Parathyroid adenoma (tissue), 2 donors: ENCODE results near the gene YLPM1.

Experiments
- H2AFZ ChIP-seq: fragments of 300-600 bp; sonication (generic); one replicate; pipeline ENCODE4 v1.7.0; 2017; ENCODE audit warnings: antibody characterized with exemption, mild to moderate bottlenecking
- H3K27ac ChIP-seq: fragments of 300-600 bp; sonication (generic); one replicate; pipeline ENCODE4 v1.7.0; 2017
- H3K27me3 ChIP-seq: fragments of 300-600 bp; sonication (generic); one replicate; pipeline ENCODE4 v1.7.0; 2017; ENCODE audit warnings: low read length; ENCODE audit not compliant: control insufficient read depth, insufficient read depth
- H3K36me3 ChIP-seq: fragments of 300-600 bp; sonication (generic); one replicate; pipeline ENCODE4 v1.7.0; 2017; ENCODE audit warnings: low read length; ENCODE audit not compliant: control insufficient read depth, insufficient read depth
- H3K4me1 ChIP-seq: fragments of 300-600 bp; sonication (generic); one replicate; pipeline ENCODE4 v1.7.0; 2017; ENCODE audit warnings: control low read depth
- H3K4me2 ChIP-seq: fragments of 300-600 bp; sonication (generic); one replicate; pipeline ENCODE4 v1.7.0; 2017; ENCODE audit warnings: low read length
- H3K4me3 ChIP-seq: fragments of 300-600 bp; sonication (generic); one replicate; pipeline ENCODE4 v1.7.0; 2017; ENCODE audit warnings: low read depth, low read length
- H3K79me2 ChIP-seq: fragments of 300-600 bp; sonication (generic); one replicate; pipeline ENCODE4 v1.7.0; 2017; ENCODE audit warnings: control low read depth
- H3K9ac ChIP-seq: fragments of 300-600 bp; sonication (generic); one replicate; pipeline ENCODE4 v1.7.0; 2017; ENCODE audit warnings: mild to moderate bottlenecking
- H3K9me3 ChIP-seq: fragments of 300-600 bp; sonication (generic); one replicate; pipeline ENCODE4 v1.7.0; 2017; ENCODE audit warnings: low read length; ENCODE audit not compliant: control insufficient read depth
- CTCF ChIP-seq: fragments of 300-600 bp; sonication (generic); IDR thresholded peaks from one replicate; pipeline ENCODE4 v1.7.0; 2017; ENCODE audit warnings: antibody characterized with exemption, mild to moderate bottlenecking
- donor health status: primary hyperparathyroidism.

The YLPM1 gene

GRCh38 chr14:74792249-74793039, 29.3 kb downstream of the YLPM1 start:
- Histone ChIP-seq H3K27me3 (no peaks in the 10 kb centered on the region), H2AFZ (no peak overlapping the region), H3K9me3 (no peaks in the 10 kb centered on the region), H3K27ac (no peak overlapping the region), H3K79me2 (peaks cover 35% of the 10 kb centered on the region), H3K4me2 (no peak overlapping the region), H3K4me1 (peaks cover 14% of the 10 kb centered on the region), H3K4me3 (no peak overlapping the region), H3K36me3 (no peaks in the 10 kb centered on the region), H3K9ac (no peak overlapping the region)
- TF ChIP-seq CTCF, result no peak

- Histone ChIP-seq H3K36me3 (no peaks in the 10 kb centered on the region), H3K27ac (no peak overlapping the region), H3K9me3 (no peaks in the 10 kb centered on the region), H3K79me2 (peaks cover 36% of the 10 kb centered on the region), H3K27me3 (no peaks in the 10 kb centered on the region), H2AFZ (no peak overlapping the region), H3K4me2 (no peak overlapping the region), H3K4me1 (peaks cover 14% of the 10 kb centered on the region), H3K9ac (no peak overlapping the region), H3K4me3 (no peak overlapping the region)
- TF ChIP-seq CTCF, result peak; percentile 9
Observed at GRCh38 chr14:74793506-74794155, 30.5 kb downstream of the YLPM1 start.

GRCh38 chr14:74794947-74795346, 31.8 kb downstream of the YLPM1 start:
- H3K9ac ChIP-seq, result no peak overlapping the region
- TF ChIP-seq CTCF, result no peak
- H3K4me1 ChIP-seq, result peaks cover 14% of the 10 kb centered on the region
- no peak overlapping the region for H3K4me2 ChIP-seq
- H3K4me3 ChIP-seq, result no peak overlapping the region
- H3K27me3 ChIP-seq, result no peaks in the 10 kb centered on the region
- no peak overlapping the region for H3K27ac ChIP-seq
- H2AFZ ChIP-seq, result no peak overlapping the region
- H3K79me2 ChIP-seq, result peaks cover 31% of the 10 kb centered on the region
- H3K9me3 ChIP-seq, result no peaks in the 10 kb centered on the region
- H3K36me3 ChIP-seq, result no peaks in the 10 kb centered on the region

GRCh38 chr14:74799765-74800164, 36.6 kb downstream of the YLPM1 start:
- Histone ChIP-seq H3K4me3 (no peak overlapping the region), H3K4me2 (no peak overlapping the region), H3K36me3 (no peaks in the 10 kb centered on the region), H3K79me2 (peaks cover 17% of the 10 kb centered on the region), H3K27ac (no peak overlapping the region), H3K9me3 (no peaks in the 10 kb centered on the region), H3K4me1 (peaks cover 2% of the 10 kb centered on the region), H2AFZ (no peak overlapping the region), H3K9ac (no peak overlapping the region), H3K27me3 (no peaks in the 10 kb centered on the region)
- no peak for TF ChIP-seq CTCF
